ENCODE results near the gene FLNA. TPM values are rescaled to one million over a fixed set of nuclear protein-coding genes. Genes with fewer than 3 reads are reported as not detected.

Gene FLNA
- total RNA-seq, 1 donor from 2014 or later, result 806 TPM

DNA sequence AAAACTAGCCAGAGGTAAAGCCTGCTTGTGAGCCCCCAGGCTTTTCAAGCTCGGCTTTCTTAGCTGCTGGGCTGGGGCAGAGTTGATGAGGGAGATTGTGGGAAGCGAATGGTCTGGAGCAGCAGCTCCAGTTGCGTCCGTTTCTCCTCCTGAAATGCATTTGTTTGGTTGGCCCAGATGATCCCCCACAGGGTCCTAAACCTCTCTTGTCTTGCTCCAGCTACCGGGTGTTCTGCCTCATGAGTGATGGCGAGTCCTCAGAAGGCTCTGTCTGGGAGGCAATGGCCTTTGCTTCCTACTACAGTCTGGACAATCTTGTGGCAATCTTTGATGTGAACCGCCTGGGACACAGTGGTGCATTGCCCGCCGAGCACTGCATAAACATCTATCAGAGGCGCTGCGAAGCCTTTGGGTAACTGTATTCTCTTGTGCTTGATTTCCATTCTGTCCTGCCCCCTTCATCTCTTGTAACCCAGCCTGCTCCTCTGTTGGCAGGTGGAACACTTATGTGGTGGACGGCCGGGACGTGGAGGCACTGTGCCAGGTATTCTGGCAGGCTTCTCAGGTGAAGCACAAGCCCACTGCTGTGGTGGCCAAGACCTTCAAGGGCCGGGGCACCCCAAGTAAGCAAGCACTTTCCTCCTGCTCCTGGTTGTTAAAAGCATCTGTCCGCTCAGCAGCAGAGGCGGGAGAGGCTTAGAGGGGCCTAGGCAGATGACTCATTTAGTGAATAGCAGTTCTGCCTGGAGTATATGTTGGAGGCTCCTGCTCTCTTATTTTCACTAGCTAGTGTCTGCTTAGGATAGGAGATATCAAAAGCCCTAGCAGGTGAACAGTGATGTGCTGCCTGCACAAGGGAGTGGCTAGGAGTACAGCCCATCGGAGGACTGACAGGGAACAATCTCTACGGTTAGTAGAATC, 63.6 kb downstream of the FLNA start:
- Mint-ChIP-seq H3K9me3 (no peaks in the 10 kb centered on the region), H3K27ac (no peak overlapping the region)
- DNase-seq (ENCODE audit: extremely low spot score, unreplicated experiment), result no peak

DNA sequence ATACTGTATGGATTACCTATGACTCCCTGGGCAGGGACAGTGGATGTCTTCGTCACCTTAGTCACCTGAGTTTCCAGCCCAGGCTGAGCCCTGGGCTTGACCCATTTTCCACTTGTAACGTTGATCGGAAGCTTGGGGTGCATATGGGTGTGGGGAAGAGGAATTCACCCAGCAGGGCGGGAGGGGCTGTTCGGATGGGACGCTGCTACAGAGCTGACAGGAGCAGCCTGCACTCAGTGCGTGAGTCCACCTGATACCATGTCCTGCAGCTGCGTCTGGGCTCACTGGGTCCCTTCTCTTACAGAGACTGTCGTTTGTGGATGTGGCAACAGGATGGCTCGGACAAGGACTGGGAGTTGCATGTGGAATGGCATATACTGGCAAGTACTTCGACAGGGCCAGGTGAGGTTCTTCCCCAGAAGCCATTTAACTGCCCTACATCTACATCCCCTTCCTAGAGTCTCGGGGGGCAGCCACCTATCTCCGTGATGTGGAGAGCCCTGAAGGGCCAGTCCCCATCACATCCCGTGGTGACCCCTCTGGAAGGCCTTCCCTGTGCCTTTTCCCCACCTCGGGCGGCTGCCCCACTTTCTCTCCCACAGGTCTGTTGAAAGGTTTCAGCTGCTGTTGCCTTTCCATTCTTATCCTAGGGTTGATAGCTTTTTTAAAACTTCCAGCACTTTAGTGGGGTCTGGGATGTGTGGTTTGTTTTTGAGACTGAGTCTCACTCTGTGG, 65.2 kb downstream of the FLNA start:
- no peaks in the 10 kb centered on the region for H3K36me3 Mint-ChIP-seq
- H3K4me3 Mint-ChIP-seq, result no peak overlapping the region
- peaks cover 15% of the 10 kb centered on the region for H3K4me1 Mint-ChIP-seq (ENCODE audit: unreplicated experiment)
- TF ChIP-seq, protein P1, sequence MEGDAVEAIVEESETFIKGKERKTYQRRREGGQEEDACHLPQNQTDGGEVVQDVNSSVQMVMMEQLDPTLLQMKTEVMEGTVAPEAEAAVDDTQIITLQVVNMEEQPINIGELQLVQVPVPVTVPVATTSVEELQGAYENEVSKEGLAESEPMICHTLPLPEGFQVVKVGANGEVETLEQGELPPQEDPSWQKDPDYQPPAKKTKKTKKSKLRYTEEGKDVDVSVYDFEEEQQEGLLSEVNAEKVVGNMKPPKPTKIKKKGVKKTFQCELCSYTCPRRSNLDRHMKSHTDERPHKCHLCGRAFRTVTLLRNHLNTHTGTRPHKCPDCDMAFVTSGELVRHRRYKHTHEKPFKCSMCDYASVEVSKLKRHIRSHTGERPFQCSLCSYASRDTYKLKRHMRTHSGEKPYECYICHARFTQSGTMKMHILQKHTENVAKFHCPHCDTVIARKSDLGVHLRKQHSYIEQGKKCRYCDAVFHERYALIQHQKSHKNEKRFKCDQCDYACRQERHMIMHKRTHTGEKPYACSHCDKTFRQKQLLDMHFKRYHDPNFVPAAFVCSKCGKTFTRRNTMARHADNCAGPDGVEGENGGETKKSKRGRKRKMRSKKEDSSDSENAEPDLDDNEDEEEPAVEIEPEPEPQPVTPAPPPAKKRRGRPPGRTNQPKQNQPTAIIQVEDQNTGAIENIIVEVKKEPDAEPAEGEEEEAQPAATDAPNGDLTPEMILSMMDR (conservative IDR thresholded peaks at IDR 0.05), result no peak
- DNase-seq (ENCODE audit: extremely low spot score, unreplicated experiment), result no peak
- no peaks in the 10 kb centered on the region for H3K27me3 Mint-ChIP-seq
- H3K27ac Mint-ChIP-seq, result no peak overlapping the region
- no peaks in the 10 kb centered on the region for H3K9me3 Mint-ChIP-seq

More for the DNA sequence above, 63.6 kb downstream of the FLNA start:
- peaks cover 15% of the 10 kb centered on the region for H3K4me1 Mint-ChIP-seq (ENCODE audit: unreplicated experiment)
- no peaks in the 10 kb centered on the region for H3K36me3 Mint-ChIP-seq
- no peak overlapping the region for H3K4me3 Mint-ChIP-seq
- TF ChIP-seq, protein P1 (conservative IDR thresholded peaks at IDR 0.05), result no peak
- H3K27me3 Mint-ChIP-seq, result no peaks in the 10 kb centered on the region

DNA sequence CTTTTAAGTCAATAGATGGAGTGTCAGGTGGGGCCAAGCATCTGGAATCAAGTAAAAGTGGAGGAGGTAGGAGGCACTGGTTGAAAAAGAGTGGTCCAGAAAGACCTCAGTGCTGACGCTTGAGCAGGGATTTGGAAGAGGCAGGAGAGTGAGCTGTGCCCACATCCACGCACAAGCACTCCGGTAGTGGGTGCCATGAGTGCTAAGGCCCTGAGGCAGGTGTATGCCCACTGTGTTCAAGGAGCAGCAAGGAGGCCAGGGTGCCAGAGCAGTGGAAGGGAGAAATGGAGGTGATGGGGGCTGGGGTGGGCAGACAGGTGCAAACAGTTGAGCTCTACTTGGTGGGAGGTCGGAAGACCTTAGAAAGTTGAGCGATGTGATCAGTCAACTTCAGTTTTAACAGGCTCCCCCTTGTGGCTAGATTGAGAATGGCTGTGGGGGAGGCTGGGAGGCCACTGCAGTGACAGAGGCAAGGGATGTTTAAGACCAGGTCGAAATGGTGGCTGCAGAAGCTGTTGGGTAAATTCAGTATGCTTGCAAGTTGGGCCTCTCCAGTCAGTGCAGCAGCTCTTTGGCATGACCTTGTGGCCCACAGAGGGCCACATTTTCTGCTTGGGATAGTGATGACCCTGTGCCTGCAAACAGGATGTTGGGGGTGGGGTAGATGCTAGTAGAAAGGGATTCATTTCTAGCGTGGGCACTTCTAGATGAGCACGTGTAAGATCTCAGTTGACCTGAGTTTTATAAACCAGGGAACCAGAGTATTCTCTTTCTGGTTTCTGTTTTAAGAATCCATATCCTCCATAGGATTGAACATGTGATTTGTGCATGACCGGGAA, 66.1 kb downstream of the FLNA start:
- TF ChIP-seq, protein P1 (conservative IDR thresholded peaks at IDR 0.05), result peak; percentile 76
- no peak for DNase-seq (ENCODE audit: extremely low spot score, unreplicated experiment)
- Mint-ChIP-seq H3K36me3 (no peaks in the 10 kb centered on the region), H3K9me3 (no peaks in the 10 kb centered on the region), H3K4me3 (no peak overlapping the region), H3K27ac (no peak overlapping the region), H3K27me3 (no peaks in the 10 kb centered on the region), H3K4me1 (ENCODE audit: unreplicated experiment) (peaks cover 13% of the 10 kb centered on the region)

DNA sequence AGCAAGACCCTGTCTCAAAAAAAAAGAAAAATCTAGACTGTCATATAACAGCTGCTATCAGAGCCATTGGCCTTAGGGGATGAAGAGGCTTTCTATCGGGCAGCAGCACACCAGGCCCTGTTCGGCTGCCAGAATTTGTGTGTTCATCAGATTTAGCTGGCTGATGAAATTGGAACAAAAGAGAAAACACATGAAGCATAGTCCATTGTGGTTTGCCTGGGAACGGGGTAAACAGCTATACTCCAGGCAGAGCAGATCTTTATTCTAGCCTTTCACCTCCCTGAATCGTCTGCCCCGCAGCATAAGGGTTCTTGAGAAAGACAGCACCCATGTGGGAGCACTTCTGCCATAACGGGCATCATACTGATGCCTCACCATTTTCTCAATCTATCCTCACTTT, 67.2 kb downstream of the FLNA start:
- peaks cover 3% of the 10 kb centered on the region for H3K27me3 Mint-ChIP-seq
- DNase-seq (ENCODE audit: extremely low spot score, unreplicated experiment), result no peak
- H3K27ac Mint-ChIP-seq, result no peak overlapping the region
- no peaks in the 10 kb centered on the region for H3K9me3 Mint-ChIP-seq
- H3K36me3 Mint-ChIP-seq, result no peaks in the 10 kb centered on the region
- no peak overlapping the region for H3K4me3 Mint-ChIP-seq
- TF ChIP-seq, protein P1 (conservative IDR thresholded peaks at IDR 0.05), result no peak
- H3K4me1 Mint-ChIP-seq (ENCODE audit: unreplicated experiment), result peaks cover 10% of the 10 kb centered on the region

DNA sequence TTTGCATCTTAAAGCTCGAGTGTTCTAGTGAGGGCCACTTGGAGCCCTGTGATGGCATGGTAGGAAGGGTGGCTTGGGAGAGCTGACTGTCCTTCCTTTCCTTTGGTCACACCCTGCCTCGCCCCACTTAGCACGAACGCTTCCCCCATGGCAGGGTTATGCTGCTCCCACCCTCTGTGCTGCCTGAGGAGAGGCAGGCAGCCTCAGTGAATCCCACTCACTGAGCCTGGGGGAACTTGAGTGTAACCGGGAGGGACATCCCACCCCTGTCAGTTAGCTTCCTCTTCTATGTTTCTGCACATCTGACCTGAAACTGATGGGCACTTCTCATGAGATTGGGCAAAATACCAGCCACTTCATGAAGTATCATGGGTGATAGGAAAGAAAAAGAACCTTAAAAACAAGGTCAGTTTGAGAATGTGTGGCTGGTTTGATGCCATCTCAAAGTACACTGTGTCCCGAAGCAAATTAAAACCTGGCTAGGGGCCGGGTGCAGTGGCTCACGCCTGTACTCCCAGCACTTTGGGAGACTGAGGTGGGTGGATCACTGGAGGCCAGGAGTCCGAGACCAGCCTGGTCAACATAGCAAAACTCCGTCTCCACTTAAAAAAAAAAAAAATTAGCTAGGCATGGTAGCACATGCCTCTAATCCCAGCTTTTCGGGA, 68.8 kb downstream of the FLNA start:
- Mint-ChIP-seq H3K27ac (no peak overlapping the region), H3K9me3 (no peaks in the 10 kb centered on the region), H3K4me3 (no peak overlapping the region), H3K36me3 (no peaks in the 10 kb centered on the region), H3K27me3 (peaks cover 3% of the 10 kb centered on the region), H3K4me1 (ENCODE audit: unreplicated experiment) (peaks cover 3% of the 10 kb centered on the region)
- DNase-seq (ENCODE audit: extremely low spot score, unreplicated experiment), result no peak
- TF ChIP-seq, protein P1 (conservative IDR thresholded peaks at IDR 0.05), result no peak

Data from type B pancreatic cell (in vitro differentiated cells).